Pancreas (tissue), 10 donors: ENCODE data around the gene VSIG10. TPM values are rescaled to one million over a fixed set of nuclear protein-coding genes. Genes with fewer than 3 reads are reported as not detected.

Experiments
- ATAC-seq, 4 donors: fragments of 200-7000 bp; cut with Tn5 transposase; one replicate each; pipeline versions ENCODE4 v1.8.0 to v1.9.1; 2020; ENCODE audit warnings: mild to moderate bottlenecking in 4 of 4, moderate library complexity in 4 of 4
- DNase-seq, 6 donors: peaks; one replicate each; pipeline ENCODE4 v3.0.0-alpha.2; 2020
- FAIRE-seq: peaks from 2 replicates; lab custom pipeline; 2012; peaks lifted over from hg19 to GRCh38; lab: Jason Lieb, UNC
- H3K27ac ChIP-seq, 4 donors: fragments of 200-600 bp; sonication (generic); 1 replicate in 3 of 4; 2 replicates in 1 of 4; pipeline versions ENCODE4 v1.5.0 to v1.8.0; 2020
- H3K27me3 ChIP-seq, 4 donors: fragments of 200-600 bp; one replicate each; pipeline ENCODE4 v1.8.0; 2021
- H3K36me3 ChIP-seq, 3 donors: fragments of 200-600 bp; sonication (generic) in 1 of 3; one replicate each; pipeline versions ENCODE4 v1.5.0 to v1.8.0; 2020 to 2021
- H3K4me1 ChIP-seq, 3 donors: fragments of 200-600 bp; one replicate each; pipeline ENCODE4 v1.8.0; 2021
- H3K4me3 ChIP-seq, 4 donors: fragments of 200-600 bp; sonication (generic) in 2 of 4; one replicate each; pipeline versions ENCODE4 v1.5.0 to v1.8.0; 2020 to 2021
- H3K9me3 ChIP-seq, 4 donors: fragments of 200-600 bp; one replicate each; pipeline ENCODE4 v1.8.0; 2021
- WGBS, 2 donors: extraction: QIAGEN DNeasy Blood & Tissue Kit; methylation state at CpG; one replicate each; pipeline ENCODE4 v1.1.7; 2013; 5-methylcytosine and 5-hydroxymethylcytosine counted together
- intact Hi-C, 3 donors: fragments of 100-400 bp; cut with DNase I; formaldehyde crosslinking; loops; one replicate each; pipeline versions ENCODE4 v1.11.1 to v1.14.2; 2022
- polyA plus RNA-seq, 2 donors: library from polyadenylated mRNA; stranded (reverse); fragments of 200-250 nt; gene quantifications; one replicate each; pipeline ENCODE4 v1.2.3, GENCODE V29; 2013
- total RNA-seq, 6 donors: library from RNA; stranded (reverse); fragmentation: NEBNext Ultra II Directional in 4 of 6; extraction: Animal tissue kit (Norgen Biotek cat#: 25700) in 4 of 6; gene quantifications; one replicate each; pipeline versions ENCODE4 v1.2.1 to v1.2.4, GENCODE V29; 2021 to 2023
- TF ChIP-seq, protein P1 (sequence below), 4 donors: fragments of 200-600 bp; sonication (generic) in 3 of 4; IDR thresholded peaks; one replicate each; pipeline versions ENCODE4 v1.5.0 to v1.8.0; 2021; ENCODE audit warnings: antibody characterized with exemption in 4 of 4
- donor health status: healthy with polysubstance abuse.
- donor health status: DM: no; HTN: no; CAD: no; lungs with moderate emphysema.
- donor health status: DM: no; HTN: no; CAD: no.
- donor health status: control.
- donor health status: control.
- donor health status: Bipolar disorder and iron deficiency.
- donor health status: DM: yes; HTN: yes; CAD: no.
- donor health status: DM: no; HTN: no; CAD: no.
- donor health status: DM: no; HTN: no; CAD: no.
- donor health status: DM: yes; HTN: yes; CAD: no.

Gene VSIG10
- total and polyA plus RNA-seq, 8 donors, result 11.3 to 34.4 (median 15.8) TPM

DNA sequence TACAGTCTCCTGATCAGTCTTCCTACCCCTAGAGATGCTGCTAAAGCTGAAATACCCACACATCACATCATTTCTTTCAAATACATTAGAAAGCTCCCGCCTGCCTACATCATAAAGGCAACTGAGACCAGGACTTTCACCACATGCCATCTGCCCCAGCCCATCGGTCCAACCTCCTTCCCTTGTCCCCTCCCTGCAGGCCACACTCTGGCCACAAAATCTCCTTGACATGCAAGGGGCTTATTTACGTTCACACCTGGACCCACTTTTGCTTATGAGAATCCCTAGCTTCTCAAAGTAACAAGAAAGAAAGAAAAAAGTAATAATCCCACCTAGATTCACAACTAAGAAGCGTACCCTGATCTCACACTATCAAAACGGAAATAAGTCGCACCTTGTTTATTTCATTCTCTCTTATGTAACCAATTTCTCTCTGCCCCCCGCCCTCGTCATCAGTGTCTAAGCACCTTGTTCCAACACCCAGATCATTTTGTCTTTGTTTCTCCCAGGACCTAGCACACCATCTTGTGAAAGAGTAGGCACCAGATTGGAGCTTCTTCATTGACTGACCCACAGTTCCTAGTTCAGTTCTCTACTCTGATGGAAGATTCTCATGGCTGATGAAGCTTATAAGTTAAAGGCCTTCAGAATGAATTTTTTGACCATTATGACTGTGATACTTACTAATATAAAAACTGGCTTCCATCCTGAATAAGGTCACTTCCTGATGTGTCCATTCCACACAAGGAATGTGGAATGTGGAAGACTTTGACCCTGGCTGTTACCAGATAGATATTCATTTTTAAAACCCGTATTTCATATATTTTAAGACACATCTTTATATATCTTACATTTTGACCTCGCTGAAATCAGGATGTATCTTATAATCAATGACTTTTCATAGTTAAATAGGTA lies 50.5 kb downstream of the VSIG10 start:
- Histone ChIP-seq H3K27ac (peak overlapping the region; percentile 61 to 82 (median 70)), H3K36me3 (peaks cover 0 to 7% (median 0%) of the 10 kb centered on the region in 3 donors), H3K9me3 (no peaks in the 10 kb centered on the region), H3K4me1 (peaks cover 22 to 37% (median 35%) of the 10 kb centered on the region in 3 donors), H3K27me3 (no peaks in the 10 kb centered on the region), H3K4me3 (no peak overlapping the region)
- TF ChIP-seq, protein P1, sequence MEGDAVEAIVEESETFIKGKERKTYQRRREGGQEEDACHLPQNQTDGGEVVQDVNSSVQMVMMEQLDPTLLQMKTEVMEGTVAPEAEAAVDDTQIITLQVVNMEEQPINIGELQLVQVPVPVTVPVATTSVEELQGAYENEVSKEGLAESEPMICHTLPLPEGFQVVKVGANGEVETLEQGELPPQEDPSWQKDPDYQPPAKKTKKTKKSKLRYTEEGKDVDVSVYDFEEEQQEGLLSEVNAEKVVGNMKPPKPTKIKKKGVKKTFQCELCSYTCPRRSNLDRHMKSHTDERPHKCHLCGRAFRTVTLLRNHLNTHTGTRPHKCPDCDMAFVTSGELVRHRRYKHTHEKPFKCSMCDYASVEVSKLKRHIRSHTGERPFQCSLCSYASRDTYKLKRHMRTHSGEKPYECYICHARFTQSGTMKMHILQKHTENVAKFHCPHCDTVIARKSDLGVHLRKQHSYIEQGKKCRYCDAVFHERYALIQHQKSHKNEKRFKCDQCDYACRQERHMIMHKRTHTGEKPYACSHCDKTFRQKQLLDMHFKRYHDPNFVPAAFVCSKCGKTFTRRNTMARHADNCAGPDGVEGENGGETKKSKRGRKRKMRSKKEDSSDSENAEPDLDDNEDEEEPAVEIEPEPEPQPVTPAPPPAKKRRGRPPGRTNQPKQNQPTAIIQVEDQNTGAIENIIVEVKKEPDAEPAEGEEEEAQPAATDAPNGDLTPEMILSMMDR (IDR thresholded peaks at IDR 0.05), result no peak
- DNase-seq, result no peak
- intact Hi-C loops, result no loop called here
- no peak for ATAC-seq
- WGBS, 2 donors, result 80 to 85% methylated on average over 10 of the region's 10 CpGs
- no peak for FAIRE-seq

DNA sequence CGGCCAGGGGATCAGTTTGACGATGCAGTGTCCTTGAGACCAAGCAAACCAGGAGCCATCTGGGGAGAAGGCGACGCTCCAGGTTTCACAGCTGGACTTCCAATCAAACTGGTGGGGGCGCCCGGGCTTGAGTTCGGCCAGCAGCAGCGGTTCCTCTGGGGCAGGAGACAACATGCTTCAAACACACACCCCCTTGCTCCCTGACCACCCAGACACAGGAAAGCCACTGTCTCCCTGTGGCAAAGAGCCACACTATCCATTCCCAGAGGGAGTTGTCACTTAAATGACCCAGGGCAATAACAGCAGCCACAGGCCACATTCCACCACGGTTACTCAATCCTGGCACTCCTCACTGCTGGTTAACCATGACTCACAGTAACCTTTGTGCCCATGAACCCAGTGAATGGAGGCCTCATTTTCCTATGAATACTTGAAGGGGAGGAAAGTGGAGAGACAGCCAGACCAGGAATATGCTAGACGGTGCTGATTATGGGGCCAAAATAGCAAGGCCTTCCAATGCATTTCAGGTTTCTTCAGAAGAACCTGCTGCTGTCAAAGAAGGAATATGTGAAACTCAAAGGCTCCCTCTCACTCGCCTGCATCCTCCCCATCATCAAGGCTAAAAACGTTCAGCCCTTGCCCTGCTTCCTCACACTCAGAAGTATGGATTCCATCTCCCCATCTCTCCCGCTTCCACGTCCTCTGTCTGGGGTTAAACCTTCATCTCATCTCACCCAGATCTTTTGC lies 51.3 kb downstream of the VSIG10 start:
- peak overlapping the region in 2 of 4 donors; percentile 4 to 7 for H3K4me3 ChIP-seq
- H3K27me3 ChIP-seq, result no peaks in the 10 kb centered on the region
- H3K36me3 ChIP-seq, result peaks cover 0 to 7% (median 0%) of the 10 kb centered on the region in 3 donors
- WGBS, 2 donors, result 24 to 28% methylated on average over 13 to 14 of the region's 14 CpGs
- peaks cover 22 to 37% (median 35%) of the 10 kb centered on the region in 3 donors for H3K4me1 ChIP-seq
- peak overlapping the region; percentile 61 to 82 (median 70) for H3K27ac ChIP-seq
- TF ChIP-seq, protein P1 (IDR thresholded peaks at IDR 0.05), result no peak
- DNase-seq, result peak; percentile 69 to 89 (median 80)
- peak; percentile 95 to 97 (median 96) for ATAC-seq
- intact Hi-C loops, result no loop called here
- FAIRE-seq, result no peak
- no peaks in the 10 kb centered on the region for H3K9me3 ChIP-seq

DNA sequence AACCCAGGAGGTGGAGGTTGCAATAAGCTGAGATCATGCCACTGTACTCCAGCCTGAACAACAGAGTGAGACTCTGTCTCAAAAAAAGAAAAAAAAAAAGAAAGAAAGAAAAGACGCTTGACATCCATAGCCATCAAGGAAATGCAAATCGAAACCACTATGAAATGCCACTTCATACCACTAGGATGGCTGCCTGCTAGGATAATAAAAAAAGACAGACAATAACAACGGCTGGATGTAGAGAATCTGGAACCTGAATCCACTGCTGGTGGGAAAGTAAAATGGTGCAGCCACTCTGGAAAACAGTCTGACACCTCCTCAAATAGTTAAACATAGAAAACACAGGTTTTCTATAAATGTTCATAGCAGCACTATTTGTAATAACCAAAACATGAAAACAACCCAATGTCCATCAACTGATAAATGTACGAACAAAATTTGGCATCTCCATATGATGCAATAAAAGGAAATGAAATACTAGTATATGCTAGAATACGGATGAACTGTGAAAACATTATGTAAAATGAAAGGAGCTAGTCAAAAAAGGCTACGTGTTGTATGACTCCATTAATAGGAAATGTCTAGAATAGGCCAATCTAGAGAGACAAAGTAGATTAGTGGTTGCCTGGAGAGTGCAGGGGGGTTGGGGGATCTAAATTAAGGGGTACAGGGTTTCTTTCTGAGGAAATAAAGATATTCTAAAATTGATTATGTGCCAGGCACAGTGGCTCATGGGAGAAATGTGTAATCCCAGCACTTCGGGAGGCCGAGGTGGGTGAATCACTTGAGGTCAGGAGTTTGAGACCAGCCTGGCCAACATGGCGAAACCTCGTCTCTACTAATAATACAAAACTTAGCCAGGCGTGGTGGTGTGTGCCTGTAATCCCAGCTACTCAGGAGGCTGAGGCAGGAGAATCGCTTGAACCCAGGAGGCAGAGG lies 52.6 kb downstream of the VSIG10 start:
- H3K27ac ChIP-seq, result peak overlapping the region; percentile 61 to 82 (median 70)
- no peak for FAIRE-seq
- intact Hi-C loops, result no loop called here
- DNase-seq, result no peak
- peaks cover 0 to 7% (median 0%) of the 10 kb centered on the region in 3 donors for H3K36me3 ChIP-seq
- H3K4me3 ChIP-seq, result no peak overlapping the region
- no peaks in the 10 kb centered on the region for H3K27me3 ChIP-seq
- H3K9me3 ChIP-seq, result no peaks in the 10 kb centered on the region
- H3K4me1 ChIP-seq, result peaks cover 22 to 30% (median 29%) of the 10 kb centered on the region in 3 donors
- ATAC-seq, result no peak
- WGBS, 2 donors, result 88 to 93% methylated on average over 12 of the region's 12 CpGs
- TF ChIP-seq, protein P1 (IDR thresholded peaks at IDR 0.05), result no peak

DNA sequence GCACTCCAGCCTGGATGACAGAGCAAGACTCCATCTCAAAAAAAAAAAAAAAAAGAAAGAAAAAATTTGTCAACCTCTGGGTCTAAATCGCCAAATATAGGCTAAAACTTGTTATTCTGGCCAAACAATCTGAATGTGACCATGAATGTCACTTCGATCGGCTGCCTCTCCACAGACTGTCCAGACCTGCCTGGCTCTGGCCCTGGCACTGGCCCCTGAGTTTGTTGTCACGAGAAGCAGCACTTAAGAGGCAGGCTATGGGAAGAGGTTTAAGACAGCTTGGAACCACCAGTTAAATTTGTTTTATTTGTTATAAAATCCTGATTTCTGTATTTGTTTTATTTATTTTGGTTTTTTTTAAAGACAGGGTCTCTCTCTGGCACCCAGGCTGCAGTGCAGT lies 57.4 kb downstream of the VSIG10 start:
- TF ChIP-seq, protein P1 (IDR thresholded peaks at IDR 0.05), result no peak
- Histone ChIP-seq H3K27ac (no peak overlapping the region), H3K4me1 (no peaks in the 10 kb centered on the region), H3K27me3 (no peaks in the 10 kb centered on the region), H3K36me3 (peaks cover 0 to 24% (median 11%) of the 10 kb centered on the region in 3 donors), H3K4me3 (no peak overlapping the region), H3K9me3 (no peaks in the 10 kb centered on the region)
- ATAC-seq (no peak), DNase-seq (no peak), FAIRE-seq (no peak)
- WGBS, 2 donors, result 90 to 98% methylated on average over 4 of the region's 4 CpGs
- intact Hi-C loops, result no loop called here
